GM13976 (cell line): ENCODE results near the gene HNRNPUL1.

Source experiments
- DNase-seq: peaks from one replicate; pipeline ENCODE4 v3.0.0; 2012; ENCODE audit warnings: low spot score
- in situ Hi-C: fragments of 300-500 bp; cut with MboI; formaldehyde crosslinking; loops from one replicate; pipeline ENCODE4 v1.12.0; 2022; ENCODE audit warnings: low sequenced_read_pairs, mixed read lengths, inconsistent platforms; ENCODE audit not compliant: unreplicated experiment
- TF ChIP-seq, protein P1 (sequence below): IDR thresholded peaks from 2 replicates; pipeline ENCODE4 v1.5.1; 2012; ENCODE audit warnings: borderline replicate concordance, mild to moderate bottlenecking; ENCODE audit not compliant: insufficient read depth; ENCODE audit errors: extremely low read depth, missing control alignments, control extremely low read depth

Gene HNRNPUL1

DNA sequence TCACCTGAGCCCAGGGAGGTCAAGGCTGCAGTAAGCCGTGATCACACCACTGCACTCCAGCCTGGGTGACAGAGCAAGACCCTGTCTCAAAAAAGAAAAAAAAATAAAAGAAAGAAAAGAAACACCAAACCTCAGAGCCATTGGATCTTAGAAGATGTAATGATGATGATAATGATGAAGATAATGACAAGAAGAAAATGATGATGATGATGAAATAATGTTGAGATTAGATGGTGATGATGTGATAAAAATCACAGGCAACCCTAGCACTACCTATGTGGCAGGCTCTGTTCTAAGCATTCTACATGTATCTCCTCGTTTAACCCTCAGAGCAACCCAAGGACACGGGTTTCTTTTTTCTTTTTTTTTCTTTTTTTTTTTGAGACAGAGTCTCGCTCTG lies 20.1 kb upstream of the HNRNPUL1 start:
- TF ChIP-seq, protein P1, sequence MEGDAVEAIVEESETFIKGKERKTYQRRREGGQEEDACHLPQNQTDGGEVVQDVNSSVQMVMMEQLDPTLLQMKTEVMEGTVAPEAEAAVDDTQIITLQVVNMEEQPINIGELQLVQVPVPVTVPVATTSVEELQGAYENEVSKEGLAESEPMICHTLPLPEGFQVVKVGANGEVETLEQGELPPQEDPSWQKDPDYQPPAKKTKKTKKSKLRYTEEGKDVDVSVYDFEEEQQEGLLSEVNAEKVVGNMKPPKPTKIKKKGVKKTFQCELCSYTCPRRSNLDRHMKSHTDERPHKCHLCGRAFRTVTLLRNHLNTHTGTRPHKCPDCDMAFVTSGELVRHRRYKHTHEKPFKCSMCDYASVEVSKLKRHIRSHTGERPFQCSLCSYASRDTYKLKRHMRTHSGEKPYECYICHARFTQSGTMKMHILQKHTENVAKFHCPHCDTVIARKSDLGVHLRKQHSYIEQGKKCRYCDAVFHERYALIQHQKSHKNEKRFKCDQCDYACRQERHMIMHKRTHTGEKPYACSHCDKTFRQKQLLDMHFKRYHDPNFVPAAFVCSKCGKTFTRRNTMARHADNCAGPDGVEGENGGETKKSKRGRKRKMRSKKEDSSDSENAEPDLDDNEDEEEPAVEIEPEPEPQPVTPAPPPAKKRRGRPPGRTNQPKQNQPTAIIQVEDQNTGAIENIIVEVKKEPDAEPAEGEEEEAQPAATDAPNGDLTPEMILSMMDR = no peak
- in situ Hi-C loops = no loop called here
- no peak for DNase-seq

DNA sequence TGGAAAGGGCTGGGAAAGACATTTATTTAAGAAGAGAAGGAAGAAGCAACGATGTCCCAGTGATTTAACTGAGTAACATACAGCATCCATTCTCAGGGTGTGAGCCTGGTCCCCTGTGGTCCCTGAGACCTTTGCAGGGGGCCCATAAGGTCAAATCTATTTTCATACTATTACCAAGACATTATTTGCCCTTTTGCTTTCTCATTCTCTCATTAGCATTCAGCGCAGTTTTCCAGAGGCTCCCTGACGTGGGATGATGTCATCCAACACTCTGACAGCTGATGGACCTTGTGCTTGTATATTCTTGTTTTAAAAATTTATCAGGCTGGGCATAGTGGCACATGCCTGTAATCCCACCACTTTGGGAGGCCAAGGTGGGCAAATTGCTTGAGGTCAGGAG lies 18.3 kb upstream of the HNRNPUL1 start:
- no peak for DNase-seq
- TF ChIP-seq, protein P1 = no peak
- in situ Hi-C loops = no loop called here

DNA sequence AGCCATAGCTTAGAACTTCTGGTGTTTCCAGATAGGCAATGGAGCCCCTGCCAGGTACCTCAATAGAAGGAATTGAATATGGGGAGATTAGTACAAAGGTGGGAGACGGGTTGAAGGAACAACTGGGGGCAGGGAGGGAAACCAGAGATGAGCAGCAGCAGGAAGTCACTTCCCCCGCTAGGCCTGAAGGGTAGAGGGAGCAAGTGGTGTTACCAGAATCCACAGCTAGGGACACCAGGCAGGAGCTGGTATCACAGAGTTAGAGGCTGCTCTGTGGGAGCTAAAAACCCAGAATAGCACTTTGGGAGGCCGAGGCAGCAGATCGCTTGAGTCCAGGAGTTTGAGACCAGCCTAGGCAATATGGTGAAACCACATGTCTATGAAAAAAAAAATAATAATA lies 15.3 kb upstream of the HNRNPUL1 start:
- DNase-seq = no peak
- in situ Hi-C loops = no loop called here
- TF ChIP-seq, protein P1 = no peak

DNA sequence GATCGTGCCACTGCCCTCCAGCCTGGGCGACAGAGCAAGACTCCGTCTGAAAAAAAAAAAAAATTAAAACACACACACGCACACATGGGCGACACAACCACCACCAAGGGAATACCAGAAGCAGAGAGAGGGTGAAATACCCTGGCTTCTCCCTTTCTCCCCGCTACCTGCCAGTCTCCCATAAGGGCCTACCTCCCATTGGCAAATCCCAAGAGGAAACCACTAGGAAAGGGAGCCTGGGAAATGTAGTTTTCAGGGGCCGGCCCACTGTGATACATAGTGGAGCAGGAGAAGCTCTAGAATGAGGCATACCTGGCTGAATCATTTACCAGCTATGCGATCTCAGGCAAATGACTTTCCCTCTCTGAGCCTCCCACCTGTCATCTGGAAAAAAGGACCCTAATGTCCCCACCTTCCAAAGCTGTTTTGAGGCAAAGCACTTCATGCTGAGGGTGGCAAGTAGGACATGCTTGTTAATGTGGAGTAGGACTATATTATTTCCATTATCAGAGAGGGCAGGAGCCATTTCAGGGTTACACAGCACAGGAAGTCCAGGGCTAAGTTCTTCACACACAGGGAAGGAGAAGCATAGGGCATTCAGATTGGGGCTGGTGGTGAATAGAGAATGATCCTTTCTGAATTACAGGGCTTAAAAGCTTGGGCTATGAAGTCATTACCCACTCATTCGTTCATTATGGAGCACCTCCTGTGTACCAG lies 14.3 kb upstream of the HNRNPUL1 start:
- TF ChIP-seq, protein P1 = no peak
- DNase-seq = no peak
- in situ Hi-C loops = no loop called here

DNA sequence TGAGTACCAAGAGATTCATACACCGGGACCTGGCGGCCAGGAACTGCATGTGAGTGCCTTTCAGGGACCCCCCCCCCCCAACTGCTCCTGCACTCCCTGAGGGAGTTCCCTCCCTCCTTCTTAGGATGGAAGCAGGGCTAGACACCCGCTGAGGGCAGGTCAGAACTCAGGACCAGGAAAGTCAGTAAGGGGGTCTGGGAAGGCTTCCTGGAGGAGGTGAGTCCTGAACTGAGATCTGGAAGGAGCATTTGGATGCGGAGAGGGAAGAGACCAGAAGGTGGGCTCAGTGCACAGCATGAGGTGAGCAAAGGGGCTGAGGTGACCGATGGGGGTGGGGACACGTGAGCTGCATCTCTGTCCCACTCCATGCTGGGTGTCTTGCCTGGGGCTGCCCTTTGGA lies 10.5 kb upstream of the HNRNPUL1 start:
- no peak for DNase-seq
- in situ Hi-C loops = no loop called here

DNA sequence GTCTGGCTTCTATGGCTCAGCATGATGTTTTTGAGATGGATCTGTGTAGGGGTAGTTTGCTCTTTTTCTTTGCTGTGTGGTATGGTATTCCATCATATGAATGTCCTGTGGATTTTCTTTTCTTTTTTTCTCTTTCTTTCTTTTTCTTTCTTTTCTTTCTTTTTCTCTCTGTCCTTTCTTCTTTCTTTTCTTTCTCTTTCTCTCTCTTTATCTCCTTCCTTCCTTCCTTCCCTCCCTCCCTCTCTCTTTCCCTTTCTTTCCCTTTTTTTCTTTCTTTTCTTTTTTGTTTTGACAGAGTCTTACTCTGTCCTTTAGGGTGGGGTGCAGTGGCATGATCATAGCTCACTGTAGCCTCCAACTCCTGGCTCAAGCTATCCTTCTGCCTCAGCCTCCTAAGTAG lies 9.0 kb upstream of the HNRNPUL1 start:
- in situ Hi-C loops = no loop called here
- no peak for DNase-seq
- TF ChIP-seq, protein P1 = no peak

More for the DNA sequence above, 10.5 kb upstream of the HNRNPUL1 start:
- TF ChIP-seq, protein P1 = no peak

DNA sequence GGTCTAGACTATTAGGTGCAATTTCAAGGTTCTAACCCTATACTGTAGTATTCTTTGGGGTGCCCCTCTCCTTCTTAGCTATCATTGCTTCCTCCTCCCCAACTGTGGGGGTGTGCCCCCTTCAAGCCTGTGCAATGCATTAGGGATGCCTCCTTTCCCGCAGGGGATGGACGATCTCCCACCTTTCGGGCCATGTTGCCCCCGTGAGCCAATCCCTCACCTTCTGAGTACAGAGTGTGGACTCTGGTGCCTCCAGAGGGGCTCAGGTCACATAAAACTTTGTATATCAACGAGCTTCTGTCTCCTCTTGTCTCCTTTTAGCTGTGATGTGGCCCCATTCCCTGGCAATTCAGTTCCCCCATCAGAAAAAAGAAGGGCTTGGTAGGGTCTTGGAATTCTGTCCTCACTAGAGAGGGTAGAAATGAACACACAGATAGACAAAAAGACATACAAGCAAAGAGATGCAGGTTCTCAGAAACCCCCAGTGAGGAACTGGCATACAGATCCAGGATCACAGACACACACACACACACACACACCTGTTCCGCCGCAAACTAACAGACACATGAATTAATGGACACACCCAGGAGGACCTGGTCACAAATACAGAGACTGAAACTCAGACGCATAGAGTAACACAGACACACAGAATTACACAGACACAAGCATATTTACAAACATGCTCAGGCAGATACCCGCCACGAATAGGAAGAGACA lies 2.5 kb upstream of the HNRNPUL1 start:
- in situ Hi-C loops = no loop called here
- DNase-seq = no peak

More for the DNA sequence above, 2.5 kb upstream of the HNRNPUL1 start:
- TF ChIP-seq, protein P1 = no peak
